OCI-LY3 (cell line): ENCODE results near the gene PLCB1.

Source experiments
- CTCF ChIP-seq: fragments of 200-600, 300-600 bp; sonication (generic); IDR thresholded peaks from 2 replicates; pipeline ENCODE4 v1.5.1; 2014; ENCODE audit warnings: antibody characterized with exemption, low read length, low read depth
- EZH2phosphoT487 ChIP-seq: fragments of 200-600 bp; shearing (Covaris generic); IDR thresholded peaks from 2 replicates; pipeline ENCODE4 v1.6.1; 2018; ENCODE audit warnings: antibody characterized with exemption, mixed run types, low read depth

- TF ChIP-seq CTCF = no peak
- no peak for TF ChIP-seq EZH2phosphoT487
These were observed 503.0 kb downstream of the PLCB1 start for GRCh38 chr20:8635048-8635572.
